CD8-positive, alpha-beta memory T cell (primary cell): ENCODE results near the gene LCNL1. TPM values are rescaled to one million over a fixed set of nuclear protein-coding genes. Genes with fewer than 3 reads are reported as not detected.

Experiments
- CTCF ChIA-PET: fragments of 350-600 bp; sonication (Branson Sonifier 250); formaldehyde crosslinking; loops from one replicate; lab custom pipeline; 2021; ENCODE audit warnings: antibody characterized with exemption; lab: Charles Lee
- POLR2A ChIA-PET: fragments of 350-600 bp; sonication (Branson Sonifier 250); formaldehyde crosslinking; loops from one replicate; lab custom pipeline; 2021; ENCODE audit warnings: antibody characterized with exemption; lab: Charles Lee
- DNase-seq, 5 donors: peaks; one replicate each; pipeline versions ENCODE4 v3.0.0 to v3.0.0-alpha.2; 2020 to 2022; ENCODE audit warnings: mixed read lengths in 1 of 5
- H3K27ac ChIP-seq: one replicate; pipeline ENCODE4 v1.7.0; 2013; ENCODE audit warnings: low read depth, mild to moderate bottlenecking, low read length, moderate library complexity
- H3K27me3 ChIP-seq: 2 replicates; pipeline ENCODE4 v1.7.0; 2013; ENCODE audit warnings: low read length, mild to moderate bottlenecking; ENCODE audit not compliant: insufficient read depth, poor library complexity, severe bottlenecking
- H3K36me3 ChIP-seq: 2 replicates; pipeline ENCODE4 v1.7.0; 2013; ENCODE audit warnings: mild to moderate bottlenecking, low read length, moderate library complexity; ENCODE audit not compliant: insufficient read depth
- H3K4me1 ChIP-seq: 2 replicates; pipeline ENCODE4 v1.7.0; 2013; ENCODE audit warnings: mild to moderate bottlenecking, low read length, moderate library complexity; ENCODE audit not compliant: insufficient read depth
- H3K4me3 ChIP-seq: 2 replicates; pipeline ENCODE4 v1.7.0; 2013; ENCODE audit warnings: mild to moderate bottlenecking, low read length
- H3K9me3 ChIP-seq: 2 replicates; pipeline ENCODE4 v1.7.0; 2013; ENCODE audit warnings: mild to moderate bottlenecking, low read length
- H3K27ac Mint-ChIP-seq, 8 donors: one replicate each; pipeline ENCODE4 v1.8.0; 2020 to 2021; ENCODE audit warnings: mixed read lengths in 8 of 8, mild to moderate bottlenecking in 6 of 8, inconsistent platforms in 3 of 8, moderate library complexity in 3 of 8
- H3K27me3 Mint-ChIP-seq, 2 donors: one replicate each; pipeline ENCODE4 v1.8.0; 2020 to 2021; ENCODE audit warnings: mixed read lengths in 2 of 2, mild to moderate bottlenecking in 1 of 2, moderate library complexity in 1 of 2
- H3K36me3 Mint-ChIP-seq, 3 donors: one replicate each; pipeline ENCODE4 v1.8.0; 2020 to 2021; ENCODE audit warnings: mixed read lengths in 3 of 3, inconsistent platforms in 1 of 3, mild to moderate bottlenecking in 1 of 3
- H3K4me1 Mint-ChIP-seq, 3 donors: one replicate each; pipeline ENCODE4 v1.8.0; 2020 to 2021; ENCODE audit warnings: mixed read lengths in 3 of 3, inconsistent platforms in 1 of 3, mild to moderate bottlenecking in 1 of 3
- H3K4me3 Mint-ChIP-seq, 7 donors: one replicate each; pipeline ENCODE4 v1.8.0; 2020 to 2021; ENCODE audit warnings: mixed read lengths in 7 of 7, mild to moderate bottlenecking in 6 of 7, moderate library complexity in 4 of 7, inconsistent platforms in 2 of 7
- H3K9me3 Mint-ChIP-seq, 5 donors: one replicate each; pipeline ENCODE4 v1.8.0; 2020 to 2022; ENCODE audit warnings: mixed read lengths in 5 of 5, mild to moderate bottlenecking in 3 of 5, moderate library complexity in 2 of 5, inconsistent platforms in 1 of 5
- polyA plus RNA-seq: library from polyadenylated mRNA; unstranded; fragments of 300-500 nt; fragmentation: Illumina TruSeq; gene quantifications from one replicate; pipeline ENCODE4 v1.2.3, GENCODE V29; 2021
- total RNA-seq, 2 experiments: library from RNA; stranded (reverse); gene quantifications; one replicate each; pipeline ENCODE4 v1.2.3, GENCODE V29; 2021

LCNL1 gene
- total and polyA plus RNA-seq, 3 experiments from 2014 or later = 0.16 to 0.22 (median 0.20) TPM

- Mint-ChIP-seq H3K9me3 (no peaks in the 10 kb centered on the region), H3K4me1 (peaks cover 5 to 29% (median 9%) of the 10 kb centered on the region in 3 donors), H3K4me3 (no peak overlapping the region), H3K27ac (no peak overlapping the region), H3K27me3 (no peaks in the 10 kb centered on the region), H3K36me3 (peaks cover 5 to 43% (median 6%) of the 10 kb centered on the region in 3 donors)
- peaks cover 9% of the 10 kb centered on the region for H3K4me1 ChIP-seq
- H3K27ac ChIP-seq = no peak overlapping the region
- no peak overlapping the region for H3K4me3 ChIP-seq
- no peaks in the 10 kb centered on the region for H3K9me3 ChIP-seq
- peaks cover 15% of the 10 kb centered on the region for H3K36me3 ChIP-seq
- ChIA-PET CTCF (no interaction called here), POLR2A (no interaction called here)
- H3K27me3 ChIP-seq = no peaks in the 10 kb centered on the region
- no peak for DNase-seq
Measured at GRCh38 chr9:136940526-136941230, 42.1 kb upstream of the LCNL1 start.

DNA sequence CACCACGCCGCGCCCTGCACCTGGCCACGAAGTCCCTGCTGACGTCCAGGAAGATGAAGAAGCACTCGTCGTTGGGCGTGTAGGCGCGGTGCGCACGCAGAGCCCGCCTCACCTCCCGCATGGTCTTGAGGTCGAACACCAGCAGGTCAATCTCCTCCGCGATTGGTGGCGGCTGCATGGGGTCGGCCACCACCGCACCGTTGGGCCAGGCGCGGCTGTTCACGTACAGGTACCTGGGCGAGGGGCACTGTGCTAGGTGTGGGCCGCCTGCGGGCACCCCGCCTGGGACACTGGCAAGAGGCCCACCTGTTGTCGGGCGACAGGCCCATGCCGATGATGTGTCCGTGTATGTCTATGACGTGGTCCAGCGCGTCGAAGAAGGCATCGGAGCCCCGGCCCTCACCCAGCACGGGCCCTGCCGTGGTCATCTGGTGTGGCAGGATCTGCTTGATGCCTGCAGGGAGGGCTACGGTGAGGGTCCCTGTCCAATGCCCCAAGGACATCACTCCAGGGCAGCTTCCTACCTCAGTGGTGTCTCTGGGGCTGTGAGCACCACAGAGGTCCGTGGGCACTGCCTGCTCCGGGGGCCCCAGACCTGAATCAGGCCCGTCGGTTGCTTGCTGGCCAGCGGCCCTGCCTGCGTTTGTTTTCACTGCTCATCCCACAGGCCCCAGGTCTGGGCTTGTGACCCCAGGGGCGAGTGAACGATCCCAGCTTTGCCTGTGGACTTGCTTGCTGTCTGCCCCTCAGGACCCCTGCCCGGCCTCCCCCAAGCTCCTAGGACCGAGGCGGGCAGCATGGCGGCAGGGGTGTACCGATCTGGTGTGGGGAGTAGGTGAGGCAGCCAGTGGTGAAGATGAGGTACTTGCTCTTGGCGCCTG lies 41.3 kb upstream of the LCNL1 start:
- Mint-ChIP-seq H3K27me3 (no peaks in the 10 kb centered on the region), H3K4me3 (no peak overlapping the region), H3K36me3 (peaks cover 5 to 43% (median 6%) of the 10 kb centered on the region in 3 donors), H3K9me3 (no peaks in the 10 kb centered on the region), H3K27ac (no peak overlapping the region), H3K4me1 (peaks cover 5 to 26% (median 6%) of the 10 kb centered on the region in 3 donors)
- POLR2A ChIA-PET = no interaction called here
- H3K36me3 ChIP-seq = peaks cover 15% of the 10 kb centered on the region
- H3K27me3 ChIP-seq = no peaks in the 10 kb centered on the region
- no peaks in the 10 kb centered on the region for H3K9me3 ChIP-seq
- CTCF ChIA-PET = interaction anchor here (0.8 to 1.1 kb wide), 2 partner anchors 59 to 93 kb away, joined by 4 read pairs; no protein-coding TSS in a partner anchor
- H3K27ac ChIP-seq = no peak overlapping the region
- H3K4me3 ChIP-seq = no peak overlapping the region
- peaks cover 11% of the 10 kb centered on the region for H3K4me1 ChIP-seq
- DNase-seq = no peak

GRCh38 chr9:136942112-136942880 lies 40.5 kb upstream of the LCNL1 start:
- peak overlapping the region in 5 of 7 donors; percentile 30 to 85 (median 61) for H3K4me3 Mint-ChIP-seq
- H3K27me3 Mint-ChIP-seq = no peaks in the 10 kb centered on the region
- no peak overlapping the region for H3K27ac ChIP-seq
- DNase-seq = no peak
- H3K4me1 ChIP-seq = peaks cover 11% of the 10 kb centered on the region
- peaks cover 15% of the 10 kb centered on the region for H3K36me3 ChIP-seq
- peak overlapping the region in 2 of 8 donors; percentile 29 to 42 for H3K27ac Mint-ChIP-seq
- H3K27me3 ChIP-seq = no peaks in the 10 kb centered on the region
- no peaks in the 10 kb centered on the region for H3K9me3 ChIP-seq
- H3K36me3 Mint-ChIP-seq = peaks cover 5 to 43% (median 6%) of the 10 kb centered on the region in 3 donors
- no peaks in the 10 kb centered on the region for H3K9me3 Mint-ChIP-seq
- POLR2A ChIA-PET = no interaction called here
- H3K4me3 ChIP-seq = no peak overlapping the region
- CTCF ChIA-PET = interaction anchor here (0.8 to 1.1 kb wide), 3 partner anchors 60 to 100 kb away, joined by 3 to 4 read pairs (median 4); partner anchors contain the start of gene AJM1
- H3K4me1 Mint-ChIP-seq = peaks cover 4 to 27% (median 5%) of the 10 kb centered on the region in 3 donors

DNA sequence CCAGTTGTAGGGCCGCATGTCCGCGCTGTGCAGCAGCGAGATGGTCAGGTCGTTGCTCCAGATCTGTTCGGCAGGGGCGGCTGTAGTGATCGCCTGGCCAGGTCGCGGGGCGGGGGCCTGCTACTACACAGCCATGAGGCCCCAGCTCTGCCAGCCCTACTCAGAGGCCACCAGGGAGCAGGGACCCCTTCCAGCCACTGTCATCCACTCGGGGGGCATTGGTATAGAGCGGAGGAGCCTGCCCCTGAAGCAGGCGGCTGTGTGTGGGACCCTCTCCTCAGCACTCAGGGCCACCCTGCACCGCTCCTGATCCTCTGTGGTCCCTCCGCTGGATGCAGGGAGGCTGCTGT lies 39.9 kb upstream of the LCNL1 start:
- H3K4me1 ChIP-seq = peaks cover 11% of the 10 kb centered on the region
- H3K9me3 Mint-ChIP-seq = no peaks in the 10 kb centered on the region
- H3K4me1 Mint-ChIP-seq = peaks cover 4 to 28% (median 5%) of the 10 kb centered on the region in 3 donors
- H3K36me3 ChIP-seq = peaks cover 15% of the 10 kb centered on the region
- H3K4me3 Mint-ChIP-seq = peak overlapping the region in 5 of 7 donors; percentile 44 to 85 (median 69)
- ChIA-PET POLR2A (no interaction called here), CTCF (interaction anchor here (0.8 to 8.7 kb wide), 3 partner anchors 92 to 100 kb away, joined by 3 to 159 read pairs (median 4); partner anchors contain the start of genes AJM1 and FUT7)
- DNase-seq = peak in 1 of 5 donors; percentile 48
- H3K27ac Mint-ChIP-seq = peak overlapping the region in 4 of 8 donors; percentile 21 to 42 (median 26)
- H3K4me3 ChIP-seq = no peak overlapping the region
- no peak overlapping the region for H3K27ac ChIP-seq
- H3K36me3 Mint-ChIP-seq = peaks cover 5 to 43% (median 6%) of the 10 kb centered on the region in 3 donors
- H3K27me3 Mint-ChIP-seq = no peaks in the 10 kb centered on the region
- no peaks in the 10 kb centered on the region for H3K9me3 ChIP-seq
- no peaks in the 10 kb centered on the region for H3K27me3 ChIP-seq

DNA sequence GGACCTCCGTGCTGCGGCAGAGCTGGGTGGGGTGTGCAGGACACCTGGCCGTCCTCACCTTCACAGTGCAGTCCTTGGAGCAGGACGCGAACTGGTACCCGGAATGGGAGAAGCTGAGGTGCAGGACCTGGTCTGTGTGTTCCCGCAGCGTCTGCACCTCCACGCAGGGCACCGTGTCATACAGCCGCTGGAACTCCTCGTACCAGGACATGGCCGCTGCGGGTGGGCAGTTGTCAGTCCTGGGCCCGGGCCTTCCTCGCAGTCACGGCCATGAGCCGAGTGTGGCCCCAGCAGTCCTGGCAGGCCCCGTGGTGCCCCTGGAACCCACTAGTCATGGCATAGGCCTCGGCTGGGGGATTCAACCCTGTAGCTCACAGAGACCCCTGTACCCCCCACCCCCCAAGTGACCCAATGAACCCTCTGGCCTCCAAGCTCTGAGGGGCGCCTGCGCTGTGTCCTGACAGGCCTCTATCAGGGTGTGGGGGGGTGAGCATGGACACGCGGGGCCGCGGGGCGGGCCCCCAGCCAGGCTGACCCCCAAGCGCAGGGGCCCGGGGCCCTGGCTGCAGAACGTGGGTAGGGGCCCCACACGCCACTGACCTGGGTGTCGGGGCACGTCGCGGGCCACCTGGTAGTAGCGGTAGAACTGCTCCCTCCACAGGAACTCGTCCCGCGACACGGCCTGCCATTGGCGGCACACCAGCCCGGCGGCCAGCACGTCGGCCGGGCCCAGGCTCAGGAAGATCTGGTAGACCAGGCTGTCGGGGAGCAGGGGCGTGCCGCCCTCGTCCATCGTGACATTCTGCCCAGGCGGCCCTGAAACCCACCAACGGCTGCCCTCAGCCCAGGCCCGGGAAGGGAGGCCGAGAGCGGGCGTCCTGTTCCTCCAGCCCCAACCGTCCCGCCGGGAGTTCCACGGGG lies 39.2 kb upstream of the LCNL1 start:
- Mint-ChIP-seq H3K4me3 (peak overlapping the region; percentile 77 to 89 (median 84)), H3K4me1 (peaks cover 4 to 34% (median 9%) of the 10 kb centered on the region in 3 donors), H3K27me3 (no peaks in the 10 kb centered on the region), H3K36me3 (peaks cover 5 to 43% (median 6%) of the 10 kb centered on the region in 3 donors), H3K27ac (peak overlapping the region in 6 of 8 donors; percentile 14 to 81 (median 71)), H3K9me3 (no peaks in the 10 kb centered on the region)
- H3K27ac ChIP-seq = peak overlapping the region; percentile 65
- ChIA-PET POLR2A (interaction anchor here (0.6 to 1.9 kb wide), 10 partner anchors 22 to 647 kb away, joined by 3 to 7 read pairs (median 3); partner anchors contain the start of genes PAXX and ZMYND19), CTCF (interaction anchor here (0.8 to 8.7 kb wide), 11 partner anchors 17 to 156 kb away, joined by 3 to 159 read pairs (median 3); partner anchors contain the start of genes AJM1, CLIC3, FUT7 and PAXX)
- DNase-seq = peak in 2 of 5 donors; percentile 18 to 30
- no peaks in the 10 kb centered on the region for H3K27me3 ChIP-seq
- H3K4me1 ChIP-seq = peaks cover 11% of the 10 kb centered on the region
- peak overlapping the region; percentile 51 for H3K4me3 ChIP-seq
- H3K36me3 ChIP-seq = peaks cover 15% of the 10 kb centered on the region
- H3K9me3 ChIP-seq = no peaks in the 10 kb centered on the region

DNA sequence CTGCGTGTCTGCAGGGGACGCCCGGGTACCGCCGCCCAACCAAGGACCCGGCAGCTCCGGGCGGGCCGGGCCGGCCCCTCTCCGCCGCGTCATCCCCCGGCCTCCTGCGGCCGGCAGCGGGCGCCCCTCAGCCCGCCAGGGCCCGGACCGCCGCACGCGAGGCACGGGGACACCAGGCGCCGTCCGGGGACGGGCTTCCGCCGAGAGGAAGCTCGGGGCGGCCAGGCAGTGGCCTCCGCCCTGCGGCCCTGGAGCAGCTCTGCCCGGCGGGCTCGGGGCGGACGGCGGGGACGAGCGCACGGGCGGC lies 38.6 kb upstream of the LCNL1 start:
- peak overlapping the region; percentile 51 for H3K4me3 ChIP-seq
- Mint-ChIP-seq H3K27me3 (no peaks in the 10 kb centered on the region), H3K4me3 (peak overlapping the region; percentile 77 to 89 (median 84)), H3K27ac (peak overlapping the region in 1 of 8 donors; percentile 76), H3K9me3 (no peaks in the 10 kb centered on the region), H3K4me1 (peaks cover 4 to 31% (median 9%) of the 10 kb centered on the region in 3 donors), H3K36me3 (peaks cover 3 to 40% (median 3%) of the 10 kb centered on the region in 3 donors)
- peak overlapping the region; percentile 65 for H3K27ac ChIP-seq
- H3K4me1 ChIP-seq = peaks cover 11% of the 10 kb centered on the region
- DNase-seq = peak in 1 of 5 donors; percentile 25
- H3K9me3 ChIP-seq = no peaks in the 10 kb centered on the region
- CTCF ChIA-PET = interaction anchor here (0.8 to 8.7 kb wide), 11 partner anchors 16 to 157 kb away, joined by 3 to 159 read pairs (median 4); partner anchors contain the start of genes AJM1, CLIC3, FUT7 and PAXX
- peaks cover 15% of the 10 kb centered on the region for H3K36me3 ChIP-seq
- POLR2A ChIA-PET = interaction anchor here (0.6 to 1.9 kb wide), 11 partner anchors 23 to 646 kb away, joined by 3 to 7 read pairs (median 3); partner anchors contain the start of genes PAXX, TRAF2 and ZMYND19
- H3K27me3 ChIP-seq = no peaks in the 10 kb centered on the region
